HepG2 (cell line): ENCODE measurements around the gene BID. TPM values are rescaled to one million over a fixed set of nuclear protein-coding genes. Genes with fewer than 3 reads are reported as not detected.

ENCODE experiments used
- ATAC-seq: fragments of 200-7000 bp; cut with Tn5 transposase; 3 replicates; pipeline ENCODE4 v1.9.1; 2020; ENCODE audit warnings: mild to moderate bottlenecking, moderate library complexity
- BruUV-seq: library from RNA; stranded (reverse); fragments of 400-500 nt; replicated peaks from 2 replicates; lab custom pipeline; 2021; lab: Mats Ljungman, UMichigan
- CTCF ChIA-PET: fragments of 300-600 bp; formaldehyde crosslinking; extraction: SDS; loops from one replicate; lab custom pipeline; 2021; ENCODE audit warnings: low total read pairs, inconsistent platforms, low intra/inter-chr PET ratio; lab: Yijun Ruan, JAX
- POLR2A ChIA-PET: fragments of 350-600 bp; sonication (Branson Sonifier 250); formaldehyde crosslinking; loops from one replicate; lab custom pipeline; 2020; ENCODE audit warnings: antibody characterized with exemption, inconsistent platforms; lab: Yijun Ruan, JAX
- DNase-seq: peaks from one replicate; pipeline ENCODE4 v3.0.0-alpha.2; 2015; ENCODE audit warnings: low spot score
- FAIRE-seq: peaks from 3 replicates; lab custom pipeline; 2011; peaks lifted over from hg19 to GRCh38; lab: Jason Lieb, UNC
- H2AFZ ChIP-seq: one replicate; pipeline ENCODE4 v1.6.1; 2011; ENCODE audit warnings: low read length, inconsistent platforms
- H3K27ac ChIP-seq: fragments of 300-600 bp; 3 replicates; pipeline ENCODE4 v1.8.0; 2011; ENCODE audit warnings: mixed run types, mild to moderate bottlenecking, mixed read lengths, low read length, inconsistent platforms; ENCODE audit not compliant: insufficient read depth; ENCODE audit errors: extremely low read length
- H3K27me3 ChIP-seq, 2 experiments: fragments of 200-600 bp in 1 of 2; 2 replicates in 1 of 2; 3 replicates in 1 of 2; pipeline versions ENCODE4 v1.6.0 to v1.8.0; 2011; ENCODE audit warnings: low read length in 2 of 2, mild to moderate bottlenecking in 2 of 2, moderate library complexity in 2 of 2, inconsistent platforms in 1 of 2; ENCODE audit not compliant: insufficient read depth in 2 of 2, control insufficient read depth in 1 of 2
- H3K36me3 ChIP-seq, 2 experiments: fragments of 200-600 bp in 1 of 2; replicated peaks in 1 of 2; 2 replicates in 1 of 2; 3 replicates in 1 of 2; pipeline versions ENCODE4 v1.5.1 to v1.8.0; 2011; ENCODE audit warnings: low read length in 2 of 2, inconsistent platforms in 1 of 2; ENCODE audit not compliant: insufficient read depth in 2 of 2, control insufficient read depth in 1 of 2
- H3K4me1 ChIP-seq: 2 replicates; pipeline ENCODE4 v1.5.1; 2012; ENCODE audit warnings: low read length, inconsistent platforms; ENCODE audit not compliant: insufficient read depth
- H3K4me2 ChIP-seq: 2 replicates; pipeline ENCODE4 v1.6.0; 2011; ENCODE audit warnings: low read depth, low read length, inconsistent platforms
- H3K4me3 ChIP-seq, 3 experiments: fragments of 200-600 bp in 1 of 3; sonication (generic), shearing (Covaris generic) in 1 of 3; replicated peaks in 1 of 3; 2 replicates each; pipeline ENCODE4 v1.5.1; 2011 to 2016; ENCODE audit warnings: low read length in 3 of 3, inconsistent platforms in 2 of 3, low read depth in 2 of 3, mild to moderate bottlenecking in 2 of 3, control low read depth in 1 of 3, mixed read lengths in 1 of 3; ENCODE audit not compliant: insufficient read depth in 1 of 3
- H3K79me2 ChIP-seq: one replicate; pipeline ENCODE4 v1.6.1; 2011; ENCODE audit warnings: low read length, inconsistent platforms; ENCODE audit not compliant: insufficient read depth
- H3K9ac ChIP-seq: 2 replicates; pipeline ENCODE4 v1.6.0; 2011; ENCODE audit warnings: mild to moderate bottlenecking, low read depth, low read length, inconsistent platforms; ENCODE audit not compliant: insufficient read depth
- H3K9me3 ChIP-seq: 2 replicates; pipeline ENCODE4 v1.5.1; 2012; ENCODE audit warnings: mild to moderate bottlenecking, low read length
- H4K20me1 ChIP-seq: 2 replicates; pipeline ENCODE4 v1.6.0; 2011; ENCODE audit warnings: inconsistent platforms, mild to moderate bottlenecking, low read length, moderate library complexity; ENCODE audit not compliant: insufficient read depth
- FOSL1 ChIP-seq: sonication (generic); formaldehyde crosslinking; IDR thresholded peaks from 2 replicates; pipeline ENCODE4 v1.9.0; 2021; ENCODE audit warnings: missing genetic modification reagents, borderline replicate concordance
- HMG20B ChIP-seq: conservative IDR thresholded peaks from 2 replicates; pipeline ENCODE4 v1.6.1; 2016; ENCODE audit warnings: missing genetic modification reagents, missing compliant biosample characterization
- KDM5B ChIP-seq: sonication (generic); formaldehyde crosslinking; IDR thresholded peaks from 2 replicates; pipeline ENCODE4 v1.4.0; 2020; ENCODE audit warnings: missing genetic modification reagents, mild to moderate bottlenecking, borderline replicate concordance
- PHF20 ChIP-seq: sonication (generic); formaldehyde crosslinking; IDR thresholded peaks from 2 replicates; pipeline ENCODE4 v1.5.0; 2020; ENCODE audit warnings: mild to moderate bottlenecking, missing genetic modification reagents
- TCF7L2 ChIP-seq: IDR thresholded peaks from 2 replicates; pipeline ENCODE4 v1.6.1; 2011; ENCODE audit warnings: mild to moderate bottlenecking, low read depth, low read length, moderate library complexity
- ZNF264 ChIP-seq: sonication (generic); formaldehyde crosslinking; IDR thresholded peaks from 2 replicates; pipeline ENCODE4 v1.4.0; 2020; ENCODE audit warnings: missing genetic modification reagents
- ZNF407 ChIP-seq: sonication (generic); formaldehyde crosslinking; IDR thresholded peaks from one replicate; pipeline ENCODE4 v1.5.1; 2020; ENCODE audit warnings: mild to moderate bottlenecking, missing genetic modification reagents; ENCODE audit errors: not compliant biosample characterization
- ZNF446 ChIP-seq: sonication (generic); formaldehyde crosslinking; IDR thresholded peaks from 2 replicates; pipeline ENCODE4 v1.5.0; 2020; ENCODE audit warnings: mild to moderate bottlenecking, missing genetic modification reagents
- WGBS: methylation state at CpG from one replicate; pipeline ENCODE4 v1.1.6; 2017; ENCODE audit warnings: low lambda C conversion rate; 5-methylcytosine and 5-hydroxymethylcytosine counted together
- in situ Hi-C: cut with HindIII; loops from 2 replicates; pipeline ENCODE4 v1.10.0; 2017; ENCODE audit warnings: low pct_unique_long_range_greater_than_20kb; ENCODE audit not compliant: extremely low pct_ligation_motif_present
- intact Hi-C: fragments of 100-400 bp; cut with micrococcal nuclease; formaldehyde crosslinking; loops from one replicate; pipeline ENCODE4 v1.10.0; 2022; ENCODE audit not compliant: unreplicated experiment
- polyA plus RNA-seq, 8 experiments: library from polyadenylated mRNA; depleted of rRNA in 3 of 8; stranded (reverse) in 7 of 8; unstranded in 1 of 8; fragments of >200 nt; fragmentation: Illumina TruSeq in 4 of 8; extraction: Trizol in 4 of 8; gene quantifications; 2 replicates each; pipeline versions ENCODE4 v1.2.1 to v1.2.3, GENCODE V29; 2011 to 2016; ENCODE audit warnings: low read depth in 4 of 8, missing spikeins in 1 of 8, mixed read lengths in 1 of 8; ENCODE audit not compliant: insufficient read depth in 1 of 8
- total RNA-seq, 5 experiments: library from RNA; depleted of rRNA; stranded (reverse); fragments of >200 nt; fragmentation: Illumina TruSeq; extraction: Trizol; gene quantifications; 2 replicates each; pipeline ENCODE4 v1.2.3, GENCODE V29; 2016; ENCODE audit warnings: low read depth in 1 of 5
- TF ChIP-seq, protein P1 (sequence below): sonication (generic); formaldehyde crosslinking; IDR thresholded peaks from 2 replicates; pipeline ENCODE4 v1.8.1; 2023; ENCODE audit warnings: mild to moderate bottlenecking, moderate library complexity, missing genetic modification reagents

The BID gene
- total and polyA plus RNA-seq, 2 of the 13 experiments (the other 11 are each of a cell fraction or from before 2014, with no cell fraction given): 35.3 to 51.7 TPM

- DNase-seq: no peak
- Histone ChIP-seq H3K4me1 (peaks cover 27% of the 10 kb centered on the region), H3K27ac (no peak overlapping the region), H3K79me2 (no peaks in the 10 kb centered on the region), H2AFZ (no peak overlapping the region), H3K36me3 (peaks cover 13 to 31% of the 10 kb centered on the region in 2 experiments; a peak in 4 of 5 replicates)
- BruUV-seq: no TSS peak
- ATAC-seq: no peak
- CTCF ChIA-PET: no interaction called here
- intact Hi-C loops: no loop called here
- no peak for FAIRE-seq
- TF ChIP-seq PHF20 (CRISPR knock-in tag) (no peak), ZNF264 (CRISPR knock-in tag) (no peak), TCF7L2 (no peak), ZNF446 (CRISPR knock-in tag) (no peak), ZNF407 (CRISPR knock-in tag) (no peak), FOSL1 (CRISPR knock-in tag) (no peak), KDM5B (CRISPR knock-in tag) (no peak), HMG20B (CRISPR knock-in tag) (no peak)
- TF ChIP-seq, protein P1, sequence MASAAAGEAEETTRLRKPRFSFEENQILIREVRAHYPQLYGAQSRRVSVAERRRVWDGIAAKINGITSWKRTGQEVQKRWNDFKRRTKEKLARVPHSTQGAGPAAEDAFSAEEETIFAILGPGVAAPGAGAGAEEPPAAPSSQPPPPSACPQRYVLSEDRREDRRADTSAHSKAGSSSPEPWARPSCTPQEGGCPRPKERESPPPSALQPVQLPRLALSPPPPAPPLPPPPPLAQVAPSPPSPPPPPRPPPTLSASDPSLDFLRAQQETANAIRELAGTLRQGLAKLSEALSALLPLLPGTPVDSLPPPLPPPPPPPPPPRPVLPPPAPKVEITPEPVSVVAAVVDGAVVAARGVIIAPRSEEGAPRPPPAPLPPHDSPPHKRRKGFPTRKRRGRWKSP: no peak
- TF ChIP-seq, all 625 proteins: peak for 0
- in situ Hi-C loops: no loop called here
- Histone ChIP-seq H3K4me3 (no peak overlapping the region), H3K9ac (no peak overlapping the region), H3K4me2 (no peak overlapping the region), H4K20me1 (no peaks in the 10 kb centered on the region), H3K9me3 (no peaks in the 10 kb centered on the region), H3K27me3 (no peaks in the 10 kb centered on the region)
- 96% methylated on average over 6 of the region's 6 CpGs for WGBS
- POLR2A ChIA-PET: no interaction called here
Observed at GRCh38 chr22:17729561-17729960, 44.7 kb downstream of the BID start.
